HEK293 (cell line): ENCODE results near the gene MSI2.
A peak's percentile ranks its signal among the peaks of the same experiment; 100 is the strongest.

ENCODE experiments used
- CTCF ChIA-PET: fragments of 350-600 bp; formaldehyde crosslinking; extraction: SDS; loops from one replicate; lab custom pipeline; 2021; ENCODE audit warnings: antibody characterized with exemption; lab: Yijun Ruan, JAX
- POLR2A ChIA-PET: fragments of 300-600 bp; formaldehyde crosslinking; extraction: SDS; loops from one replicate; lab custom pipeline; 2020; ENCODE audit warnings: antibody characterized with exemption, inconsistent platforms; lab: Yijun Ruan, JAX
- H3K27ac ChIP-seq: fragments of 200-500 bp; sonication (Bioruptor generic); 2 replicates; pipeline ENCODE4 v1.5.1; 2014; ENCODE audit warnings: low read depth, low read length, control low read depth, inconsistent platforms; ENCODE audit errors: extremely low read depth
- H3K36me3 ChIP-seq, 2 experiments: fragments of 200-500 bp in 1 of 2; sonication (Bioruptor generic) in 1 of 2; 1 replicate in 1 of 2; 2 replicates in 1 of 2; pipeline ENCODE4 v1.5.1; 2014 to 2017; ENCODE audit warnings: inconsistent platforms in 2 of 2, low read length in 2 of 2; ENCODE audit not compliant: control insufficient read depth in 2 of 2, insufficient read depth in 1 of 2
- H3K4me1 ChIP-seq: fragments of 200-500 bp; sonication (Bioruptor generic); 2 replicates; pipeline ENCODE4 v1.5.1; 2014; ENCODE audit warnings: mild to moderate bottlenecking, low read length, inconsistent platforms; ENCODE audit not compliant: control insufficient read depth, insufficient read depth
- H3K4me3 ChIP-seq: 2 replicates; pipeline ENCODE4 v1.5.1; 2011; ENCODE audit warnings: low read depth, mild to moderate bottlenecking, control low read depth, low read length, moderate library complexity
- H3K9me3 ChIP-seq: fragments of 200-500 bp; sonication (Bioruptor generic); 2 replicates; pipeline ENCODE4 v1.5.1; 2014; ENCODE audit warnings: low read depth, low read length, inconsistent platforms; ENCODE audit not compliant: control insufficient read depth, insufficient read depth
- AEBP2 ChIP-seq: fragments of 450-650 bp; formaldehyde crosslinking; IDR thresholded peaks from 2 replicates; pipeline ENCODE4 v1.5.1; 2016; ENCODE audit warnings: missing biosample characterization, missing genetic modification characterization, borderline replicate concordance
- CTCF ChIP-seq: fragments of 450-650 bp; formaldehyde crosslinking; IDR thresholded peaks from 2 replicates; pipeline ENCODE4 v1.5.1; 2016; ENCODE audit warnings: missing biosample characterization, missing genetic modification characterization
- EGR2 ChIP-seq: fragments of 450-650 bp; formaldehyde crosslinking; IDR thresholded peaks from 2 replicates; pipeline ENCODE4 v1.5.1; 2016; ENCODE audit warnings: low read depth, missing biosample characterization, missing genetic modification characterization
- PRDM10 ChIP-seq: fragments of 450-650 bp; formaldehyde crosslinking; IDR thresholded peaks from 2 replicates; pipeline ENCODE4 v1.5.1; 2016; ENCODE audit warnings: missing biosample characterization, missing genetic modification characterization
- SP7 ChIP-seq: fragments of 450-650 bp; formaldehyde crosslinking; IDR thresholded peaks from 2 replicates; pipeline ENCODE4 v1.5.1; 2016; ENCODE audit warnings: missing biosample characterization, missing genetic modification characterization
- YY2 ChIP-seq: fragments of 450-650 bp; formaldehyde crosslinking; IDR thresholded peaks from 2 replicates; pipeline ENCODE4 v1.5.1; 2016; ENCODE audit warnings: missing biosample characterization, missing genetic modification characterization
- ZBTB20 ChIP-seq: fragments of 450-650 bp; formaldehyde crosslinking; IDR thresholded peaks from 2 replicates; pipeline ENCODE4 v1.5.1; 2016; ENCODE audit warnings: missing biosample characterization, missing genetic modification characterization
- ZBTB6 ChIP-seq: fragments of 450-650 bp; formaldehyde crosslinking; IDR thresholded peaks from 2 replicates; pipeline ENCODE4 v1.5.1; 2017; ENCODE audit warnings: missing biosample characterization, missing genetic modification characterization
- ZEB2 ChIP-seq: fragments of 450-650 bp; formaldehyde crosslinking; IDR thresholded peaks from 2 replicates; pipeline ENCODE4 v1.5.1; 2016; ENCODE audit warnings: missing biosample characterization, missing genetic modification characterization
- ZNF18 ChIP-seq: fragments of 450-650 bp; formaldehyde crosslinking; IDR thresholded peaks from 2 replicates; pipeline ENCODE4 v1.5.1; 2016; ENCODE audit warnings: missing biosample characterization, missing genetic modification characterization
- ZNF202 ChIP-seq: fragments of 450-650 bp; formaldehyde crosslinking; IDR thresholded peaks from 2 replicates; pipeline ENCODE4 v1.5.1; 2016; ENCODE audit warnings: missing biosample characterization, missing genetic modification characterization, borderline replicate concordance
- ZNF239 ChIP-seq: fragments of 450-650 bp; formaldehyde crosslinking; IDR thresholded peaks from 2 replicates; pipeline ENCODE4 v1.5.1; 2016; ENCODE audit warnings: missing biosample characterization, missing genetic modification characterization
- ZNF335 ChIP-seq: fragments of 450-650 bp; formaldehyde crosslinking; conservative IDR thresholded peaks from 2 replicates; pipeline ENCODE4 v1.5.1; 2016; ENCODE audit warnings: missing biosample characterization, missing genetic modification characterization
- ZNF394 ChIP-seq: fragments of 450-650 bp; formaldehyde crosslinking; IDR thresholded peaks from 2 replicates; pipeline ENCODE4 v1.5.1; 2016; ENCODE audit warnings: missing biosample characterization, missing genetic modification characterization, mild to moderate bottlenecking, moderate library complexity, borderline replicate concordance
- ZNF48 ChIP-seq: fragments of 450-650 bp; formaldehyde crosslinking; IDR thresholded peaks from 2 replicates; pipeline ENCODE4 v1.5.1; 2016; ENCODE audit warnings: missing biosample characterization, missing genetic modification characterization
- ZNF488 ChIP-seq: fragments of 450-650 bp; formaldehyde crosslinking; IDR thresholded peaks from 2 replicates; pipeline ENCODE4 v1.5.1; 2016; ENCODE audit warnings: missing biosample characterization, missing genetic modification characterization
- ZNF624 ChIP-seq: fragments of 450-650 bp; formaldehyde crosslinking; IDR thresholded peaks from 2 replicates; pipeline ENCODE4 v1.5.1; 2017; ENCODE audit warnings: missing biosample characterization, missing genetic modification characterization
- ZNF626 ChIP-seq: fragments of 450-650 bp; sonication (Bioruptor Pico); formaldehyde crosslinking; IDR thresholded peaks from 2 replicates; pipeline ENCODE4 v1.5.1; 2018; ENCODE audit warnings: missing biosample characterization, missing genetic modification characterization, inconsistent platforms
- ZSCAN18 ChIP-seq: fragments of 450-650 bp; formaldehyde crosslinking; IDR thresholded peaks from 2 replicates; pipeline ENCODE4 v1.5.1; 2016; ENCODE audit warnings: missing biosample characterization, missing genetic modification characterization

Gene MSI2

GRCh38 chr17:57597531-57598453, 341.5 kb downstream of the MSI2 start (continued):
- TF ChIP-seq AEBP2 (tag by site-specific recombination): no peak
- TF ChIP-seq YY2: no peak
- no peak for TF ChIP-seq EGR2 (tag by site-specific recombination)
- TF ChIP-seq PRDM10 (tag by site-specific recombination): no peak
- TF ChIP-seq ZNF394: peak; percentile 11; the same call in 1 of the 2 replicates
- TF ChIP-seq CTCF (tag by site-specific recombination): peak; percentile 75
- TF ChIP-seq ZBTB6 (tag by site-specific recombination): no peak
- TF ChIP-seq ZNF239 (tag by site-specific recombination): no peak
- TF ChIP-seq SP7 (tag by site-specific recombination): peak; percentile 34; the same call in 1 of the 2 replicates
- no peak for TF ChIP-seq ZNF626
- TF ChIP-seq, all 188 proteins: peak for 10

- Histone ChIP-seq H3K27ac (no peak overlapping the region), H3K36me3 (no peaks in the 10 kb centered on the region), H3K9me3 (no peaks in the 10 kb centered on the region), H3K4me1 (peaks cover 8% of the 10 kb centered on the region), H3K4me3 (no peak overlapping the region)
- ChIA-PET POLR2A (interaction anchor here (1.0 kb wide), 1 partner anchor 76 kb away, joined by 3 read pairs; no protein-coding TSS in a partner anchor), CTCF (interaction anchor here (0.7 to 5.2 kb wide), 7 partner anchors 19 to 356 kb away, joined by 3 to 80 read pairs (median 10); no protein-coding TSS in a partner anchor)
- TF ChIP-seq ZNF488 (no peak), ZBTB20 (tag by site-specific recombination) (no peak), ZNF624 (tag by site-specific recombination) (no peak), ZNF335 (tag by site-specific recombination) (no peak), ZEB2 (tag by site-specific recombination) (no peak), ZNF202 (tag by site-specific recombination) (no peak), ZNF18 (no peak), ZSCAN18 (tag by site-specific recombination) (no peak), SP7 (tag by site-specific recombination) (no peak), ZNF48 (tag by site-specific recombination) (no peak)
Measured at GRCh38 chr17:57599271-57600045, 343.1 kb downstream of the MSI2 start.
